ENCODE data around the gene MAGI3. TPM values are rescaled to one million over a fixed set of nuclear protein-coding genes. Genes with fewer than 3 reads are reported as not detected.
A peak's percentile ranks its signal among the peaks of the same experiment; 100 is the strongest.

Gene MAGI3
- total and polyA plus RNA-seq, 4 experiments from 2014 or later, result 3.5 to 6.7 (median 5.5) TPM

DNA sequence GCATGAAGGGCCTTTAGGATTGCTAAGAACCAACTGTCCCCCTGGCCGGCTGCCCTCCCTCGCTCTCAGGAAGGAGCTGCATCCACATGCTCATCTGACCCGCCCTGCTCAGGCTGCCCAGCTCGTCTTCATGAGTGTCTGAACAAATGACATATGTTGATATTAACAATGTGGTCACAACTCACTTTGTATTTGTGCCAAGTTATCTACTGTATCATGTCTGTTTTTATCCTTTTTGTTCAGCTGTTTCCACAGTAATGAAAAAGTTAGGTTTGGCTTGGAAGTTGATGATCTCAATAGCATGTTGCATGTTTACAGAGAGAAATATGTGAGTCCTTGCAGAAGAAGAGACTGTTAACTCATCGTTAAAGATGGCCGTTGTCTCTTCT, 293.8 kb downstream of the MAGI3 start:
- Mint-ChIP-seq H3K9me3 (no peaks in the 10 kb centered on the region), H3K27ac (peak overlapping the region in 1 of 7 donors; percentile 58), H3K4me3 (no peak overlapping the region), H3K27me3 (no peaks in the 10 kb centered on the region), H3K4me1 (peaks cover 0 to 2% (median under 1%) of the 10 kb centered on the region in 4 donors), H3K36me3 (peaks cover 10 to 12% of the 10 kb centered on the region in 2 donors)
- Histone ChIP-seq H3K27ac (ENCODE audit: low read depth, low read length) (no peak overlapping the region), H3K4me1 (ENCODE audit: insufficient read depth, low read length) (no peaks in the 10 kb centered on the region), H3K27me3 (ENCODE audit: insufficient read depth, low read length) (no peaks in the 10 kb centered on the region), H3K4me3 (ENCODE audit: low read length in 2 of 2) (no peak overlapping the region), H3K9me3 (ENCODE audit: control insufficient read depth in 1 of 2, low read length in 2 of 2) (no peaks in the 10 kb centered on the region), H3K36me3 (ENCODE audit: insufficient read depth, low read length) (no peaks in the 10 kb centered on the region)
- no peak for DNase-seq
- CTCF ChIA-PET (ENCODE audit: partially characterized antibody), result interaction anchor here (1.0 to 1.2 kb wide), 2 partner anchors 13 to 966 kb away, joined by 3 to 4 read pairs; no protein-coding TSS in a partner anchor
- intact Hi-C loops (cut with micrococcal nuclease), result no loop called here
- POLR2A ChIA-PET (ENCODE audit: partially characterized antibody), result no interaction called here

GRCh38 chr1:113686891-113687618, 296.7 kb downstream of the MAGI3 start:
- Histone ChIP-seq H3K27me3 (ENCODE audit: insufficient read depth, low read length) (no peaks in the 10 kb centered on the region), H3K9me3 (ENCODE audit: control insufficient read depth in 1 of 2, low read length in 2 of 2) (no peaks in the 10 kb centered on the region), H3K4me3 (ENCODE audit: low read length in 2 of 2) (no peak overlapping the region), H3K36me3 (ENCODE audit: insufficient read depth, low read length) (no peaks in the 10 kb centered on the region), H3K27ac (ENCODE audit: low read depth, low read length) (no peak overlapping the region), H3K4me1 (ENCODE audit: insufficient read depth, low read length) (no peaks in the 10 kb centered on the region)
- Mint-ChIP-seq H3K27ac (no peak overlapping the region), H3K4me3 (no peak overlapping the region), H3K9me3 (peaks cover 0 to 3% (median 0%) of the 10 kb centered on the region in 8 donors), H3K27me3 (no peaks in the 10 kb centered on the region), H3K4me1 (no peaks in the 10 kb centered on the region), H3K36me3 (peaks cover 14 to 24% of the 10 kb centered on the region in 2 donors)
- CTCF ChIA-PET (ENCODE audit: partially characterized antibody), result interaction anchor here (0.9 kb wide), 2 partner anchors 9 to 971 kb away, joined by 3 read pairs; no protein-coding TSS in a partner anchor
- POLR2A ChIA-PET (ENCODE audit: partially characterized antibody), result no interaction called here
- intact Hi-C loops (cut with micrococcal nuclease), result no loop called here
- no peak for DNase-seq

DNA sequence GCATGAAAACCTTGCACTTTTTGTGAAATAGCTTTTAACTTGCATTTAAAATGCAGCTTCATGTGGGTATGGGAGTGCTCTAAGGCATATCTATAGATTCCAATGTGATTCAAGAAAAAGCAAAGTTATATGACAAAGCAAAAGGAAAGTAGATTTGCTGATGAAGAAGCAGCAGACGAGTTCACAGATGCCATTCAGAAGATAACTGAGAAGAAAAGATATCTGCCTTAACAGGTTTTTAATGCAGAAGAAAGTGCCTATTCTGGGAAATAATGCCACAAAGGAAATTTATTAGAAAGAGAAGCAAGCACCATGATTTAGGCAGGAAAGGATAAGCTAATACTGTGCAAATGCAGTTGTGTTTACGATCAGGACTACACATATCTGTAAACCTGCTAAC, 300.9 kb downstream of the MAGI3 start:
- H3K27me3 Mint-ChIP-seq, result no peaks in the 10 kb centered on the region
- no peak overlapping the region for H3K4me3 ChIP-seq (ENCODE audit: low read length in 2 of 2)
- no peak overlapping the region for H3K4me3 Mint-ChIP-seq

GRCh38 chr1:113692342-113692741, 302.0 kb downstream of the MAGI3 start:
- CTCF ChIA-PET (ENCODE audit: partially characterized antibody), result no interaction called here
- intact Hi-C loops (cut with micrococcal nuclease), result no loop called here
- Histone ChIP-seq H3K27ac (ENCODE audit: low read depth, low read length) (no peak overlapping the region), H3K36me3 (ENCODE audit: insufficient read depth, low read length) (no peaks in the 10 kb centered on the region), H3K4me3 (ENCODE audit: low read length in 2 of 2) (no peak overlapping the region), H3K9me3 (ENCODE audit: control insufficient read depth in 1 of 2, low read length in 2 of 2) (peaks cover 0 to 4% of the 10 kb centered on the region in 2 donors), H3K4me1 (ENCODE audit: insufficient read depth, low read length) (no peaks in the 10 kb centered on the region), H3K27me3 (ENCODE audit: insufficient read depth, low read length) (no peaks in the 10 kb centered on the region)
- POLR2A ChIA-PET (ENCODE audit: partially characterized antibody), result no interaction called here
- Mint-ChIP-seq H3K4me3 (no peak overlapping the region), H3K4me1 (no peaks in the 10 kb centered on the region), H3K36me3 (peaks cover 27 to 60% of the 10 kb centered on the region in 2 donors), H3K27me3 (no peaks in the 10 kb centered on the region), H3K9me3 (peaks cover 0 to 34% (median 26%) of the 10 kb centered on the region in 8 donors), H3K27ac (peak overlapping the region in 1 of 7 donors; percentile 25)
- no peak for DNase-seq

More for the DNA sequence above, 300.9 kb downstream of the MAGI3 start:
- H3K4me1 ChIP-seq (ENCODE audit: insufficient read depth, low read length), result no peaks in the 10 kb centered on the region
- no peaks in the 10 kb centered on the region for H3K27me3 ChIP-seq (ENCODE audit: insufficient read depth, low read length)
- ChIA-PET CTCF (ENCODE audit: partially characterized antibody) (no interaction called here), POLR2A (ENCODE audit: partially characterized antibody) (no interaction called here)
- DNase-seq, result no peak
- no peaks in the 10 kb centered on the region for H3K4me1 Mint-ChIP-seq
- H3K36me3 ChIP-seq (ENCODE audit: insufficient read depth, low read length), result no peaks in the 10 kb centered on the region
- H3K27ac ChIP-seq (ENCODE audit: low read depth, low read length), result no peak overlapping the region
- H3K36me3 Mint-ChIP-seq, result peaks cover 20 to 51% of the 10 kb centered on the region in 2 donors
- peaks cover 0 to 34% (median 26%) of the 10 kb centered on the region in 8 donors for H3K9me3 Mint-ChIP-seq
- H3K27ac Mint-ChIP-seq, result no peak overlapping the region
- H3K9me3 ChIP-seq (ENCODE audit: control insufficient read depth in 1 of 2, low read length in 2 of 2), result peaks cover 0 to 4% of the 10 kb centered on the region in 2 donors
- intact Hi-C loops (cut with micrococcal nuclease), result no loop called here

GRCh38 chr1:113692824-113693431, 302.6 kb downstream of the MAGI3 start:
- H3K4me3 ChIP-seq (ENCODE audit: low read length in 2 of 2), result no peak overlapping the region
- CTCF ChIA-PET (ENCODE audit: partially characterized antibody), result no interaction called here
- Mint-ChIP-seq H3K4me3 (no peak overlapping the region), H3K4me1 (no peaks in the 10 kb centered on the region), H3K36me3 (peaks cover 28 to 64% of the 10 kb centered on the region in 2 donors), H3K9me3 (peaks cover 0 to 34% (median 26%) of the 10 kb centered on the region in 8 donors), H3K27me3 (no peaks in the 10 kb centered on the region), H3K27ac (no peak overlapping the region)
- H3K4me1 ChIP-seq (ENCODE audit: insufficient read depth, low read length), result no peaks in the 10 kb centered on the region
- H3K27me3 ChIP-seq (ENCODE audit: insufficient read depth, low read length), result no peaks in the 10 kb centered on the region
- no peak for DNase-seq
- POLR2A ChIA-PET (ENCODE audit: partially characterized antibody), result no interaction called here
- intact Hi-C loops (cut with micrococcal nuclease), result no loop called here
- peaks cover 0 to 4% of the 10 kb centered on the region in 2 donors for H3K9me3 ChIP-seq (ENCODE audit: control insufficient read depth in 1 of 2, low read length in 2 of 2)
- H3K27ac ChIP-seq (ENCODE audit: low read depth, low read length), result no peak overlapping the region
- H3K36me3 ChIP-seq (ENCODE audit: insufficient read depth, low read length), result no peaks in the 10 kb centered on the region

GRCh38 chr1:113694910-113695309, 304.6 kb downstream of the MAGI3 start:
- no peak overlapping the region for H3K27ac ChIP-seq (ENCODE audit: low read depth, low read length)
- Mint-ChIP-seq H3K4me3 (no peak overlapping the region), H3K27ac (no peak overlapping the region), H3K4me1 (no peaks in the 10 kb centered on the region), H3K9me3 (peaks cover 0 to 34% (median 26%) of the 10 kb centered on the region in 8 donors), H3K27me3 (no peaks in the 10 kb centered on the region), H3K36me3 (peaks cover 28 to 70% of the 10 kb centered on the region in 2 donors)
- no peaks in the 10 kb centered on the region for H3K4me1 ChIP-seq (ENCODE audit: insufficient read depth, low read length)
- peaks cover 0 to 4% of the 10 kb centered on the region in 2 donors for H3K9me3 ChIP-seq (ENCODE audit: control insufficient read depth in 1 of 2, low read length in 2 of 2)
- intact Hi-C loops (cut with micrococcal nuclease), result no loop called here
- H3K36me3 ChIP-seq (ENCODE audit: insufficient read depth, low read length), result no peaks in the 10 kb centered on the region
- POLR2A ChIA-PET (ENCODE audit: partially characterized antibody), result no interaction called here
- DNase-seq, result no peak
- no peaks in the 10 kb centered on the region for H3K27me3 ChIP-seq (ENCODE audit: insufficient read depth, low read length)
- no peak overlapping the region for H3K4me3 ChIP-seq (ENCODE audit: low read length in 2 of 2)
- CTCF ChIA-PET (ENCODE audit: partially characterized antibody), result no interaction called here

- Histone ChIP-seq H3K9me3 (ENCODE audit: control insufficient read depth in 1 of 2, low read length in 2 of 2) (no peaks in the 10 kb centered on the region), H3K36me3 (ENCODE audit: insufficient read depth, low read length) (no peaks in the 10 kb centered on the region), H3K27me3 (ENCODE audit: insufficient read depth, low read length) (no peaks in the 10 kb centered on the region), H3K4me1 (ENCODE audit: insufficient read depth, low read length) (no peaks in the 10 kb centered on the region), H3K27ac (ENCODE audit: low read depth, low read length) (no peak overlapping the region), H3K4me3 (ENCODE audit: low read length in 2 of 2) (no peak overlapping the region)
- Mint-ChIP-seq H3K9me3 (no peaks in the 10 kb centered on the region), H3K4me1 (peaks cover 6 to 9% (median 7%) of the 10 kb centered on the region in 4 donors), H3K27me3 (no peaks in the 10 kb centered on the region), H3K4me3 (peak overlapping the region in 2 of 8 donors; percentile 14 to 72), H3K36me3 (peaks cover 13 to 26% of the 10 kb centered on the region in 2 donors), H3K27ac (peak overlapping the region in 2 of 7 donors; percentile 19 to 49)
- intact Hi-C loops (cut with micrococcal nuclease), result loop anchor here (5.0 kb wide), 1 partner anchor 111 kb away; the partner anchor contains the start of gene RSBN1
- DNase-seq, result no peak
- ChIA-PET CTCF (ENCODE audit: partially characterized antibody) (no interaction called here), POLR2A (ENCODE audit: partially characterized antibody) (interaction anchor here (0.9 to 1.3 kb wide), 2 partner anchors 58 to 111 kb away, joined by 3 read pairs; partner anchors contain the start of genes PHTF1 and RSBN1)
Observed at GRCh38 chr1:113701429-113701828, 311.1 kb downstream of the MAGI3 start.
